Gastroesophageal sphincter (tissue), 4 donors: Measurements from ENCODE around the gene PTPRZ1. TPM values are rescaled to one million over a fixed set of nuclear protein-coding genes. Genes with fewer than 3 reads are reported as not detected.

ENCODE experiments used
- ATAC-seq: fragments of 150-250 bp; one replicate; pipeline ENCODE4 v1.9.1; 2016; ENCODE audit warnings: mild to moderate bottlenecking, moderate library complexity
- H3K27ac ChIP-seq, 4 donors: fragments of 200-600 bp; sonication (generic) in 3 of 4; 1 replicate in 3 of 4; 2 replicates in 1 of 4; pipeline ENCODE4 v1.5.1; 2016 to 2019
- H3K27me3 ChIP-seq: fragments of 200-600 bp; sonication (generic); one replicate; pipeline ENCODE4 v1.5.1; 2019
- H3K36me3 ChIP-seq, 2 donors: fragments of 200-600 bp; sonication (generic); one replicate each; pipeline ENCODE4 v1.5.1; 2019; ENCODE audit warnings: control low read depth in 1 of 2
- H3K4me1 ChIP-seq, 3 donors: fragments of 200-600 bp; sonication (generic); 1 replicate in 2 of 3; 2 replicates in 1 of 3; pipeline ENCODE4 v1.5.1; 2016 to 2019; ENCODE audit warnings: control low read depth in 2 of 3
- H3K4me3 ChIP-seq, 2 donors: fragments of 200-600 bp; sonication (generic); one replicate each; pipeline ENCODE4 v1.5.1; 2019; ENCODE audit warnings: mild to moderate bottlenecking in 1 of 2, moderate library complexity in 1 of 2
- H3K9me3 ChIP-seq, 3 donors: fragments of 200-600 bp; sonication (generic); one replicate each; pipeline ENCODE4 v1.5.1; 2017 to 2019; ENCODE audit warnings: control low read depth in 2 of 3
- CTCF ChIP-seq, 4 experiments: fragments of 200-600 bp in 2 of 4; fragments of 450-650 bp in 2 of 4; sonication (generic) in 1 of 4; IDR thresholded peaks; one replicate each; pipeline ENCODE4 v1.5.1; 2017 to 2019; ENCODE audit warnings: antibody characterized with exemption in 4 of 4, mild to moderate bottlenecking in 2 of 4, moderate library complexity in 2 of 4
- EP300 ChIP-seq: sonication (generic); formaldehyde crosslinking; IDR thresholded peaks from one replicate; pipeline ENCODE4 v1.6.1; 2017; ENCODE audit warnings: antibody characterized with exemption, mild to moderate bottlenecking
- POLR2A ChIP-seq, 2 donors: fragments of 450-650 bp; IDR thresholded peaks; one replicate each; pipeline ENCODE4 v1.6.1; 2017; ENCODE audit warnings: antibody characterized with exemption in 2 of 2, mild to moderate bottlenecking in 2 of 2, moderate library complexity in 1 of 2
- POLR2AphosphoS5 ChIP-seq: sonication (generic); formaldehyde crosslinking; IDR thresholded peaks from one replicate; pipeline ENCODE4 v1.6.1; 2017; ENCODE audit warnings: antibody characterized with exemption
- WGBS, 2 donors: methylation state at CpG; one replicate each; pipeline ENCODE4 v1.1.5; 2018; ENCODE audit warnings: low coverage in 1 of 2; 5-methylcytosine and 5-hydroxymethylcytosine counted together
- total RNA-seq, 4 donors: library from RNA; depleted of rRNA; stranded (reverse); fragments of >200 nt; gene quantifications; one replicate each; pipeline ENCODE4 v1.1.0, GENCODE V29; 2016

PTPRZ1 gene
- total RNA-seq, 4 donors from 2014 or later = 2.6 to 8.4 (median 5.7) TPM

- peaks cover 0 to 21% (median 2%) of the 10 kb centered on the region in 3 donors for H3K4me1 ChIP-seq
- H3K36me3 ChIP-seq = no peaks in the 10 kb centered on the region
- 68 to 77% methylated on average over 4 to 5 of the region's 5 CpGs for WGBS, 2 donors
- TF ChIP-seq POLR2AphosphoS5 = no peak
- no peak for TF ChIP-seq CTCF (IDR thresholded peaks at IDR 0.05)
- no peak for TF ChIP-seq POLR2A (IDR thresholded peaks at IDR 0.05)
- TF ChIP-seq EP300 = no peak
- no peak overlapping the region for H3K27ac ChIP-seq
- no peaks in the 10 kb centered on the region for H3K9me3 ChIP-seq
- peaks cover 38% of the 10 kb centered on the region for H3K27me3 ChIP-seq
- ATAC-seq = no peak
- no peak overlapping the region for H3K4me3 ChIP-seq
Observed at GRCh38 chr7:121876656-121877500, 3.9 kb downstream of the PTPRZ1 start.

- no peak for ATAC-seq
Observed at GRCh38 chr7:121878918-121879464, 6.0 kb downstream of the PTPRZ1 start.

GRCh38 chr7:121879544-121879943 is 6.6 kb downstream of the PTPRZ1 start:
- no peak overlapping the region for H3K27ac ChIP-seq
- no peak for TF ChIP-seq POLR2AphosphoS5
- TF ChIP-seq EP300 = no peak
- no peak for TF ChIP-seq CTCF (IDR thresholded peaks at IDR 0.05)
- no peak for TF ChIP-seq POLR2A (IDR thresholded peaks at IDR 0.05)
- no peaks in the 10 kb centered on the region for H3K4me1 ChIP-seq
- no peaks in the 10 kb centered on the region for H3K36me3 ChIP-seq
- H3K9me3 ChIP-seq = no peaks in the 10 kb centered on the region
- no peak overlapping the region for H3K4me3 ChIP-seq
- ATAC-seq = no peak
- peaks cover 14% of the 10 kb centered on the region for H3K27me3 ChIP-seq
- WGBS, 2 donors = 45 to 64% methylated on average over 1 of the region's 1 CpG

More at GRCh38 chr7:121878918-121879464, 6.0 kb downstream of the PTPRZ1 start:
- H3K36me3 ChIP-seq = no peaks in the 10 kb centered on the region
- WGBS, 2 donors = 76 to 79% methylated on average over 5 of the region's 5 CpGs
- H3K27me3 ChIP-seq = peaks cover 19% of the 10 kb centered on the region
- H3K27ac ChIP-seq = no peak overlapping the region
- no peak overlapping the region for H3K4me3 ChIP-seq
- TF ChIP-seq CTCF (IDR thresholded peaks at IDR 0.05) (no peak), EP300 (no peak)
- no peaks in the 10 kb centered on the region for H3K9me3 ChIP-seq
- peaks cover 0 to 3% (median 0%) of the 10 kb centered on the region in 3 donors for H3K4me1 ChIP-seq

- WGBS, 2 donors = 54 to 84% methylated on average over 1 to 2 of the region's 2 CpGs
- no peaks in the 10 kb centered on the region for H3K27me3 ChIP-seq
- H3K4me1 ChIP-seq = no peaks in the 10 kb centered on the region
- no peak for ATAC-seq
- no peaks in the 10 kb centered on the region for H3K36me3 ChIP-seq
- TF ChIP-seq EP300 (no peak), POLR2A (IDR thresholded peaks at IDR 0.05) (no peak), CTCF (IDR thresholded peaks at IDR 0.05) (no peak), POLR2AphosphoS5 (no peak)
- no peak overlapping the region for H3K27ac ChIP-seq
- no peaks in the 10 kb centered on the region for H3K9me3 ChIP-seq
- H3K4me3 ChIP-seq = no peak overlapping the region
Observed at GRCh38 chr7:121882731-121883130, 9.8 kb downstream of the PTPRZ1 start.
